K562 (cell line): ENCODE measurements around the gene TMEM245. TPM values are rescaled to one million over a fixed set of nuclear protein-coding genes. Genes with fewer than 3 reads are reported as not detected.

Source experiments
- CTCFL ChIP-seq: IDR thresholded peaks from 2 replicates; pipeline ENCODE4 v1.6.1; 2011; ENCODE audit warnings: borderline replicate concordance, low read depth, mild to moderate bottlenecking, moderate library complexity, low read length; ENCODE audit not compliant: insufficient read depth, poor library complexity, severe bottlenecking
- ERF ChIP-seq: fragments of 450-650 bp; formaldehyde crosslinking; IDR thresholded peaks from 2 replicates; pipeline ENCODE4 v1.4.0; 2020; ENCODE audit warnings: mild to moderate bottlenecking, mixed read lengths
- MAZ ChIP-seq, 2 experiments: fragments of 450-650 bp in 1 of 2; sonication (generic) in 1 of 2; formaldehyde crosslinking; IDR thresholded peaks in 1 of 2; conservative IDR thresholded peaks in 1 of 2; 2 replicates each; pipeline versions ENCODE4 v1.4.0 to v1.5.0; 2020; ENCODE audit warnings: mild to moderate bottlenecking in 1 of 2, missing genetic modification reagents in 1 of 2
- NRF1 ChIP-seq, 2 experiments: fragments of 450-650 bp; IDR thresholded peaks in 1 of 2; conservative IDR thresholded peaks in 1 of 2; 2 replicates each; pipeline ENCODE4 v1.6.1; 2014; ENCODE audit warnings: mild to moderate bottlenecking in 2 of 2
- PCBP1 ChIP-seq: fragments of 200-400 bp; formaldehyde crosslinking; IDR thresholded peaks from 2 replicates; pipeline ENCODE4 v1.6.1; 2018; ENCODE audit warnings: mild to moderate bottlenecking, low read depth, low read length; ENCODE audit not compliant: poor library complexity, severe bottlenecking
- PHB2 ChIP-seq: fragments of 450-650 bp; IDR thresholded peaks from 2 replicates; pipeline ENCODE4 v1.6.1; 2017; ENCODE audit warnings: low read depth
- SAP30 ChIP-seq: fragments of 200-600 bp; sonication (generic); IDR thresholded peaks from 2 replicates; pipeline ENCODE4 v1.6.1; 2012; ENCODE audit warnings: borderline replicate concordance, low read depth, mild to moderate bottlenecking, moderate library complexity, low read length, control low read depth, inconsistent platforms; ENCODE audit not compliant: insufficient read depth, poor library complexity, severe bottlenecking
- SIX5 ChIP-seq, 2 experiments: IDR thresholded peaks; 2 replicates each; pipeline ENCODE4 v1.6.1; 2011; ENCODE audit warnings: low read length in 2 of 2, borderline replicate concordance in 1 of 2, low read depth in 1 of 2, mild to moderate bottlenecking in 1 of 2, moderate library complexity in 1 of 2; ENCODE audit not compliant: insufficient read depth in 1 of 2
- SMARCA4 ChIP-seq: fragments of 450-650 bp; IDR thresholded peaks from 2 replicates; pipeline ENCODE4 v1.6.1; 2016
- SMARCE1 ChIP-seq: fragments of 450-650 bp; IDR thresholded peaks from 2 replicates; pipeline ENCODE4 v1.7.1; 2016; ENCODE audit warnings: mild to moderate bottlenecking
- TSC22D4 ChIP-seq: fragments of 450-650 bp; IDR thresholded peaks from 2 replicates; pipeline ENCODE4 v1.6.1; 2016; ENCODE audit warnings: missing genetic modification characterization, missing biosample characterization, control low read depth
- USF1 ChIP-seq: sonication (generic); formaldehyde crosslinking; IDR thresholded peaks from 2 replicates; pipeline ENCODE4 v1.9.0; 2022; ENCODE audit warnings: mild to moderate bottlenecking, missing genetic modification reagents
- YY1 ChIP-seq, 3 experiments: IDR thresholded peaks; 2 replicates each; pipeline ENCODE4 v1.6.1; 2011; ENCODE audit warnings: low read length in 2 of 3, mild to moderate bottlenecking in 2 of 3, moderate library complexity in 2 of 3, borderline replicate concordance in 1 of 3, control low read depth in 1 of 3, low read depth in 1 of 3; ENCODE audit not compliant: insufficient read depth in 3 of 3, insufficient replicate concordance in 2 of 3, control insufficient read depth in 1 of 3, insufficient read length in 1 of 3; ENCODE audit errors: extremely low read depth in 1 of 3
- ZNF12 ChIP-seq: sonication (generic); formaldehyde crosslinking; IDR thresholded peaks from 2 replicates; pipeline ENCODE4 v1.4.0; 2020; ENCODE audit warnings: mild to moderate bottlenecking, missing genetic modification reagents
- ZNF274 ChIP-seq: IDR thresholded peaks from 2 replicates; pipeline ENCODE4 v1.6.1; 2011; ENCODE audit warnings: low read depth, mild to moderate bottlenecking, low read length, moderate library complexity, borderline replicate concordance
- ZNF395 ChIP-seq: fragments of 200-800 bp; sonication (Bioruptor generic); IDR thresholded peaks from 2 replicates; pipeline ENCODE4 v1.6.1; 2017; ENCODE audit warnings: missing genetic modification characterization, missing compliant biosample characterization
- ZNF551 ChIP-seq: fragments of 250-450 bp; sonication (Bioruptor Pico); IDR thresholded peaks from 2 replicates; pipeline ENCODE4 v1.5.0; 2021; ENCODE audit warnings: mild to moderate bottlenecking, moderate library complexity
- ZNF75A ChIP-seq: fragments of 450-650 bp; formaldehyde crosslinking; IDR thresholded peaks from 2 replicates; pipeline ENCODE4 v1.4.0; 2020; ENCODE audit warnings: mild to moderate bottlenecking
- polyA plus RNA-seq, 8 experiments: library from polyadenylated mRNA; depleted of rRNA in 4 of 8; stranded (reverse) in 5 of 8; unstranded in 3 of 8; fragments of >200 nt; fragmentation: Nextera tagmentation in 2 of 8; fragmentation: Illumina TruSeq in 1 of 8; extraction: Ambion mirVana in 2 of 8; extraction: Trizol in 1 of 8; gene quantifications; 2 replicates each; pipeline versions ENCODE4 v1.2.1 to v1.2.3, GENCODE V29; 2011 to 2014; ENCODE audit warnings: inconsistent platforms in 1 of 8, missing spikeins in 1 of 8
- total RNA-seq, 7 experiments: library from RNA; depleted of rRNA in 6 of 7; stranded (reverse); fragments of >200 nt in 6 of 7; fragmentation: Illumina TruSeq in 2 of 7; extraction: Trizol in 2 of 7; gene quantifications; 2 replicates each; pipeline versions ENCODE4 v1.2.1 to v1.2.3, GENCODE V29; 2011 to 2021; ENCODE audit warnings: low replicate concordance in 1 of 7
- TF ChIP-seq, protein P1 (sequence below), 2 experiments: fragments of 450-650 bp in 1 of 2; sonication (generic) in 1 of 2; formaldehyde crosslinking; conservative IDR thresholded peaks; 2 replicates each; pipeline versions ENCODE4 v1.4.0 to v1.8.1; 2020 to 2022; ENCODE audit warnings: mild to moderate bottlenecking in 1 of 2, missing genetic modification reagents in 1 of 2
- TF ChIP-seq, protein P2 (sequence below): sonication (generic); formaldehyde crosslinking; IDR thresholded peaks from 2 replicates; pipeline ENCODE4 v1.8.0; 2022; ENCODE audit warnings: mild to moderate bottlenecking, missing genetic modification reagents

Gene TMEM245
- total and polyA plus RNA-seq, 9 of the 15 experiments (the other 6 are each of a cell fraction or from before 2014, with no cell fraction given), result 8.5 to 43.2 (median 24.3) TPM

DNA sequence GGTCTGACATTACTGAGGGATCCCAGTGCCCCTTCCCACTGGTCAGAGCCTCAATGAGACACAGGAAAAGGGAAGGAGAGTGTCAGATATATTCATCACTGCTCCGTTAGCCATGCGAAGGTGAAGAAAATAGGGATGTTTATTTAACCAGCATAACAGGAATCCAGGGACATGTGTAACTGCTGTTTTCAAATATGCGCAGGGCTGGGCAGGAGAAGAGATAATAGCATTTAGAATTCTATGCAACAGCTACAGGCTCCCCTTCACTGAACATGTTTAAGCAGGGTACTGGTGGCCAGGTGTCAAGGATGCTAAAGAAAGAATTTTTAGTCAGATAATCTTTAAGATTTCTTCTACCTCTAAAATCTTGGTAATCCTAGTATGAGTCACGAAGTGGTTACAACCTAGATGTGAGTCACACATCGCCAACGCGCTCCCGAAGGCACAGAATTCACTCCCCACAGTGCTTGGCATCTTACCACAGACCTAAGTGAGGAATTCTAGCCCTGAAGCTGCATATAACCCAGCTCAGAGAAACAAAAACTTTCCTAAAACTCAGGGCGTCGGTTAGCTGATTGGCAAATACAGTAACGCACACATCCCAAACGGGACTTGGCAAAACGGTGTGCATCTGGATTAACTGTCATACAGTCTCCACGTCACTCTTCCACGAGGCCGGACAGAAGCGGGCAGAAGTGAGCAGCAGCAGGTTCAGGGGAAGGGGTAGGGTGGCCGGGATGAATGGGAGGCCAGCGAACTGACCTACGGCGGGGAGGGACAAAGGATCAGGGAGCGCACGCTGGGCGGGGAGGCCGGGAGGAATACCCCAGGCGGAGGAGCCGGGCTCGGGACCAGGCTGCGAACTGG lies 107.5 kb downstream of the TMEM245 start (continued):
- TF ChIP-seq CTCFL, result no peak
- no peak for TF ChIP-seq SIX5 (IDR thresholded peaks at IDR 0.05; ENCODE audit: borderline replicate concordance in 1 of 2, insufficient read depth in 1 of 2, low read depth in 1 of 2, low read length in 2 of 2)
- TF ChIP-seq YY1 (IDR thresholded peaks at IDR 0.05; ENCODE audit: borderline replicate concordance in 1 of 3, control insufficient read depth in 1 of 3, extremely low read depth in 1 of 3, insufficient read depth in 3 of 3, insufficient read length in 1 of 3, insufficient replicate concordance in 2 of 3, low read depth in 1 of 3, low read length in 2 of 3), result no peak
- no peak for TF ChIP-seq ZNF395 (CRISPR knock-in tag)
- peak; percentile 77 for TF ChIP-seq SMARCE1
- TF ChIP-seq PHB2, result no peak
- TF ChIP-seq ERF, result no peak
- no peak for TF ChIP-seq ZNF12 (CRISPR knock-in tag)
- TF ChIP-seq ZNF274, result no peak
- peak; percentile 64 for TF ChIP-seq SMARCA4
- TF ChIP-seq, protein P1, sequence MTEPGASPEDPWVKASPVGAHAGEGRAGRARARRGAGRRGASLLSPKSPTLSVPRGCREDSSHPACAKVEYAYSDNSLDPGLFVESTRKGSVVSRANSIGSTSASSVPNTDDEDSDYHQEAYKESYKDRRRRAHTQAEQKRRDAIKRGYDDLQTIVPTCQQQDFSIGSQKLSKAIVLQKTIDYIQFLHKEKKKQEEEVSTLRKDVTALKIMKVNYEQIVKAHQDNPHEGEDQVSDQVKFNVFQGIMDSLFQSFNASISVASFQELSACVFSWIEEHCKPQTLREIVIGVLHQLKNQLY (CRISPR knock-in tag; conservative IDR thresholded peaks at IDR 0.05), result no peak
- TF ChIP-seq, protein P2, sequence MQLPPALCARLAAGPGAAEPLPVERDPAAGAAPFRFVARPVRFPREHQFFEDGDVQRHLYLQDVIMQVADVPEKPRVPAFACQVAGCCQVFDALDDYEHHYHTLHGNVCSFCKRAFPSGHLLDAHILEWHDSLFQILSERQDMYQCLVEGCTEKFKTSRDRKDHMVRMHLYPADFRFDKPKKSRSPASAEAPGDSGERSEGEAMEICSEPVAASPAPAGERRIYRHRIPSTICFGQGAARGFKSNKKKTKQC (CRISPR knock-in tag), result 0 out of 2 replicates have a peak, but pooled peaks have one; percentile 2
- no peak for TF ChIP-seq ZNF75A (CRISPR knock-in tag)
- TF ChIP-seq NRF1 (conservative IDR thresholded peaks at IDR 0.05 in 1 of 2, IDR thresholded peaks at IDR 0.05 in 1 of 2), result no peak
- no peak for TF ChIP-seq ZNF551 (CRISPR knock-in tag)
- no peak for TF ChIP-seq SAP30
- no peak for TF ChIP-seq USF1
- 0 out of 2 replicates have a peak, but pooled peaks have one; percentile 21 for TF ChIP-seq TSC22D4 (tag)
- TF ChIP-seq PCBP1, result no peak
- no peak for TF ChIP-seq MAZ (CRISPR knock-in tag; conservative IDR thresholded peaks at IDR 0.05 in 1 of 2, IDR thresholded peaks at IDR 0.05 in 1 of 2)
